ENCODE results near the gene BICD1.
"Not testable (repeated sequence)": the region's sequence is repeated elsewhere in the genome, so short reads cannot be mapped to it uniquely, and the experiment has no call there.

- TF ChIP-seq CTCF (IDR thresholded peaks at IDR 0.05 in 8 of 11, conservative IDR thresholded peaks at IDR 0.05 in 3 of 11); POLR2A (IDR thresholded peaks at IDR 0.05); POLR2AphosphoS5 (IDR thresholded peaks at IDR 0.05): not testable (repeated sequence)
Observed at GRCh38 chr12:32187127-32187526, 80.5 kb downstream of the BICD1 start.

Data from spleen (tissue), 7 donors.